GM12878 (cell line): ENCODE data around the gene CFAP57.

Experiments used
- CHD2 ChIP-seq: IDR thresholded peaks from 2 replicates; pipeline ENCODE4 v1.6.1; 2011; ENCODE audit warnings: low read depth, low read length, improper control_type of control experiment, borderline replicate concordance
- CTCF ChIP-seq, 3 experiments: IDR thresholded peaks in 2 of 3; conservative IDR thresholded peaks in 1 of 3; 2 replicates each; pipeline ENCODE4 v1.5.1; 2011; ENCODE audit warnings: low read depth in 3 of 3, low read length in 3 of 3, mild to moderate bottlenecking in 3 of 3, control low read depth in 2 of 3, moderate library complexity in 2 of 3, inconsistent platforms in 1 of 3, mixed read lengths in 1 of 3; ENCODE audit not compliant: control insufficient read depth in 2 of 3, insufficient read depth in 1 of 3; ENCODE audit errors: extremely low read depth in 1 of 3

DNA sequence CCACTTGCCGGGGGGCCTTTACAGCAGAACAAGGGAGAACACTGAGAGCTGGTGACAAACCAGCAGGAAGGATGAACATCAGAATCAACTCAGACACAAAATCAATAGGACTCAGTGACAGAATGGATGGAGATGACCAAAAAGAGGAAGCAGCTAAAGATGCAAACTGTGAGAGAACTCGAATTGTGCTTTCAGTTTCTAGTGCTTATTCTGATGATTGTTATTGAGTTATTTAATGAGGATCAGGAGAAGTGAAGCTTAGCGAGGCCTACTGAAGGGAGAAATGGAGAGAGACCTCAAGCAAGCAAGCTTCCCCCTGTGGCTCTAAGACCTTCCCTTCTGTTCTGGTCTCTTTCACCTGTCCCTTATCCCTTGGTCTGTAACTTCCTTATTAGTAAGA is 67.4 kb downstream of the CFAP57 start:
- no peak for TF ChIP-seq CTCF (IDR thresholded peaks at IDR 0.05 in 2 of 3, conservative IDR thresholded peaks at IDR 0.05 in 1 of 3; ENCODE audit: control insufficient read depth in 2 of 3, extremely low read depth in 1 of 3, insufficient read depth in 1 of 3, low read depth in 3 of 3, low read length in 3 of 3)
- no peak for TF ChIP-seq CHD2
